Subcutaneous adipose tissue (tissue), 4 donors: ENCODE data around the gene MOGAT1. TPM values are rescaled to one million over a fixed set of nuclear protein-coding genes. Genes with fewer than 3 reads are reported as not detected.

Experiments
- CTCF ChIP-seq: fragments of 450-650 bp; IDR thresholded peaks from one replicate; pipeline ENCODE4 v1.5.1; 2016; ENCODE audit warnings: low read depth, mild to moderate bottlenecking, control low read depth, antibody characterized with exemption, moderate library complexity
- total RNA-seq, 4 donors: library from RNA; depleted of rRNA; stranded (reverse); fragments of >200 nt; gene quantifications; one replicate each; pipeline ENCODE4 v1.1.0, GENCODE V29; 2016

Gene MOGAT1
- total RNA-seq, 4 donors from 2014 or later = 2.8 to 2.9 TPM; not detected in 2

GRCh38 chr2:222756951-222757650, 85.6 kb downstream of the MOGAT1 start:
- no peak for TF ChIP-seq CTCF

Other genes starting within 250 kb of the MOGAT1 start
- gene SGPP2, start 247.1 kb upstream of the MOGAT1 start, total RNA-seq = under 1 TPM in 1 of 4 donors, not detected in 3; 0.16 TPM
- 10 to 100 TPM; 10.2 to 25.8 (median 11.7) TPM for gene FARSB, start 15.6 kb upstream of the MOGAT1 start, total RNA-seq
- gene ACSL3, start 189.4 kb downstream of the MOGAT1 start, total RNA-seq = 10 to 100 TPM; 40.1 to 81.8 (median 42.8) TPM